Measurements from ENCODE around the gene TNFRSF12A. TPM values are rescaled to one million over a fixed set of nuclear protein-coding genes. Genes with fewer than 3 reads are reported as not detected.

The TNFRSF12A gene
- total and polyA plus RNA-seq, 2 experiments from 2014 or later = 115 to 142 TPM

- Histone ChIP-seq H3K27ac (no peak overlapping the region), H3K4me1 (ENCODE audit: low read depth) (no peaks in the 10 kb centered on the region), H3K4me3 (no peak overlapping the region), H3K36me3 (no peaks in the 10 kb centered on the region), H3K9me3 (ENCODE audit: low read depth) (no peaks in the 10 kb centered on the region), H3K27me3 (no peaks in the 10 kb centered on the region)
- DNase-seq (ENCODE audit: low read depth in 1 of 2, low spot score in 1 of 2) = no peak
- TF ChIP-seq CTCF (IDR thresholded peaks at IDR 0.05; ENCODE audit: low read depth, low read length) = no peak
These were observed 46.4 kb upstream of the TNFRSF12A start for GRCh38 chr16:2973605-2974318.

GRCh38 chr16:2974319-2975056, 45.7 kb upstream of the TNFRSF12A start:
- Histone ChIP-seq H3K27me3 (no peaks in the 10 kb centered on the region), H3K4me1 (ENCODE audit: low read depth) (no peaks in the 10 kb centered on the region), H3K9me3 (ENCODE audit: low read depth) (no peaks in the 10 kb centered on the region), H3K4me3 (no peak overlapping the region), H3K36me3 (no peaks in the 10 kb centered on the region), H3K27ac (no peak overlapping the region)
- no peak for TF ChIP-seq CTCF (IDR thresholded peaks at IDR 0.05; ENCODE audit: low read depth, low read length)
- DNase-seq (ENCODE audit: low read depth in 1 of 2, low spot score in 1 of 2) = no peak

- H3K27me3 ChIP-seq = no peaks in the 10 kb centered on the region
- no peak for DNase-seq (ENCODE audit: low read depth in 1 of 2, low spot score in 1 of 2)
- TF ChIP-seq CTCF (IDR thresholded peaks at IDR 0.05; ENCODE audit: low read depth, low read length) = no peak
- H3K9me3 ChIP-seq (ENCODE audit: low read depth) = no peaks in the 10 kb centered on the region
- no peaks in the 10 kb centered on the region for H3K36me3 ChIP-seq
- no peak overlapping the region for H3K4me3 ChIP-seq
- no peaks in the 10 kb centered on the region for H3K4me1 ChIP-seq (ENCODE audit: low read depth)
- no peak overlapping the region for H3K27ac ChIP-seq
These were observed 44.9 kb upstream of the TNFRSF12A start for GRCh38 chr16:2975161-2975795.

GRCh38 chr16:2976201-2976600, 44.0 kb upstream of the TNFRSF12A start:
- TF ChIP-seq CTCF (IDR thresholded peaks at IDR 0.05; ENCODE audit: low read depth, low read length) = no peak
- Histone ChIP-seq H3K27me3 (no peaks in the 10 kb centered on the region), H3K36me3 (no peaks in the 10 kb centered on the region), H3K9me3 (ENCODE audit: low read depth) (no peaks in the 10 kb centered on the region), H3K4me1 (ENCODE audit: low read depth) (peaks cover 4% of the 10 kb centered on the region), H3K4me3 (no peak overlapping the region), H3K27ac (no peak overlapping the region)
- no peak for DNase-seq (ENCODE audit: low read depth in 1 of 2, low spot score in 1 of 2)

- Histone ChIP-seq H3K4me1 (ENCODE audit: low read depth) (peaks cover 8% of the 10 kb centered on the region), H3K4me3 (no peak overlapping the region), H3K27ac (no peak overlapping the region), H3K27me3 (no peaks in the 10 kb centered on the region), H3K36me3 (no peaks in the 10 kb centered on the region), H3K9me3 (ENCODE audit: low read depth) (no peaks in the 10 kb centered on the region)
- no peak for TF ChIP-seq CTCF (IDR thresholded peaks at IDR 0.05; ENCODE audit: low read depth, low read length)
- no peak for DNase-seq (ENCODE audit: low read depth in 1 of 2, low spot score in 1 of 2)
These were observed 43.5 kb upstream of the TNFRSF12A start for GRCh38 chr16:2976673-2977072.

All from cardiac muscle cell (in vitro differentiated cells and primary cell).